Rectal smooth muscle tissue (tissue), 1 donor: ENCODE measurements around the gene TRAPPC8.
"Not testable (repeated sequence)": the region's sequence is repeated elsewhere in the genome, so short reads cannot be mapped to it uniquely, and the experiment has no call there.

Source experiments
- H3K27ac ChIP-seq: one replicate; pipeline ENCODE4 v1.7.0; 2013; ENCODE audit warnings: low read depth, low read length, inconsistent platforms
- H3K27me3 ChIP-seq: one replicate; pipeline ENCODE4 v1.7.0; 2013; ENCODE audit warnings: low read length; ENCODE audit not compliant: control insufficient read depth, insufficient read depth
- H3K36me3 ChIP-seq: one replicate; pipeline ENCODE4 v1.7.0; 2013; ENCODE audit warnings: low read length; ENCODE audit not compliant: control insufficient read depth, insufficient read depth
- H3K4me1 ChIP-seq: one replicate; pipeline ENCODE4 v1.7.0; 2013; ENCODE audit warnings: low read length; ENCODE audit not compliant: control insufficient read depth, insufficient read depth
- H3K4me3 ChIP-seq: one replicate; pipeline ENCODE4 v1.7.0; 2013; ENCODE audit warnings: low read length
- H3K9ac ChIP-seq: one replicate; pipeline ENCODE4 v1.7.0; 2013; ENCODE audit warnings: low read length

TRAPPC8 gene

DNA sequence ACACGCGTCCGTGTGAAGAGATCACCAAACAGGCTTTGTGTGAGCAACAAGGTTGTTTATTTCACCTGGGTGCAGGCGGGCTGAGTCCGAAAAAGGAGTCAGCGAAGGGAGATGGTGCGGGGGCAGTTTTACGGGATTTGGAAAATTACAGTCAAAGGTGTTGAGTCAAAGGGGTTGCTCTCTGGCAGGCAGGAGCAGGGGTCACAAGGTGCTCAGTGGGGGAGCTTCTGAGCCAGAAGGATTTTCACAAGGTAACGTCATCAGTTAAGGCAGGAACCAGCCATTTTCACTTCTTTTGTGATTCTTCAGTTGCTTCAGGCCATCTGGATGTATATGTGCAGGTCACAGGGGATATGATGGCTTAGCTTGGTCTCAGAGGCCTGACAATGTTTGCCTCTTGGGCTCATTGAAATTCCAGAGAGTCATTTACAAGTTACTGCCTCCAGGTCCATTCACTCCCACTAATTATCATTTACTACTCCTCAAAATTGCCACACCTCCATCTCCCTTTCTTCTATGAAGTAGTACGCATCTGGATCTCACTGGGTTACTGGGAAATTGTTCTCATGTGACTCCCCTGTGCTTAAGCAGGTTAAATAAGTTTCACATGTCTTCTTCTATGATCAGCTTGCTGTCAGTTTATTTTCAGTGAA lies 116.1 kb downstream of the TRAPPC8 start:
- not testable (repeated sequence) for H3K36me3 ChIP-seq, H3K27me3 ChIP-seq, H3K4me3 ChIP-seq, H3K9ac ChIP-seq, H3K27ac ChIP-seq, H3K4me1 ChIP-seq

DNA sequence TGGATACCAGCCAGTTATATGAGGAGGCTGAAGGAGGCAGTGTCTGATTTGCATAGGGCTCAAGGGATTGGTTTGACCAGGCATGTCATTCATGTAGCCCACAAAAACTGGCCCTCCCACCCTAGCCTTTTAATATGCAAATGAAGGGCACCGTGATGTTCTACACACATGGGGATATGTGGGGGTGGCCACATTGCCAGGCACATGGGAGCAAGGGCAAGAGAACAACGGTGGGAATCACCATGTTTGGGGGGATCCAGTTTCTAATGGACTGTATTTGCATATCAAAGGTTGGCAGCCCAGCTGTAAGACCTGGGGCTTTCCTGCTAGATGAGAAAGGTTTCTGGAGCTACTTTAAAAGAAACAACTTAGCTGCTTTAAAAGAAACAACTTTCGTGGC lies 117.2 kb downstream of the TRAPPC8 start:
- no peaks in the 10 kb centered on the region for H3K27me3 ChIP-seq
- peaks cover 5% of the 10 kb centered on the region for H3K36me3 ChIP-seq
- no peak overlapping the region for H3K9ac ChIP-seq
- no peak overlapping the region for H3K4me3 ChIP-seq
- H3K4me1 ChIP-seq = no peaks in the 10 kb centered on the region
- no peak overlapping the region for H3K27ac ChIP-seq

DNA sequence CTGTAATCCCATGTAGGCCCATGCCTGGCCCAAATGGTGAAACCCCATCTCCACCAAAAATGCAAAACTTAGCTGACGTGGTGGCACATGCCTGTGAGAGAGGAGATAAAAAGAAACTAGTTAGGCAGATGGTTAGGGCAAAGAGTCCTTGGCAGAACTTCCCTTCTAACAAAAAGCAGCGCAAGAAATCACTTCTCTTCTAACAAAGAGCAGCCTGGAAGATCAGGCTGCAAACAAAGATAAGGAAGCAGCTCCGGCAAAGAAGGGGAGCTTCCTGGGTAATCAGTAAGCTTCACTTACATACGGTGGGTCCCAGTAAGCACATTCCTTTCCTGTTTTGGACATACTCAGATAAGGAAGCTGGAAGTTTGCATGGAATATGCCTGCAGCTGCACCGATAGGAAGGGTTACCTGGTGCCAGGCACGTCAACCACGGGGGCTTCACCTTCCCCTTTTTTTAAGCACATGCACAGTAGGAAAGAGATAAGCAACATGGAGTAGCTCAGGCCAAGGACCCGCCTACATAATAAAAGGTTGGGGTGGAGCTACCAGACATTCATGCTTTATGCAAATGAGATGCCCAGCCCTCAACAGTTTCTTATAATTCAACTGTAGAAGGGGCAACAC lies 121.3 kb downstream of the TRAPPC8 start:
- H3K4me1 ChIP-seq = no peaks in the 10 kb centered on the region

DNA sequence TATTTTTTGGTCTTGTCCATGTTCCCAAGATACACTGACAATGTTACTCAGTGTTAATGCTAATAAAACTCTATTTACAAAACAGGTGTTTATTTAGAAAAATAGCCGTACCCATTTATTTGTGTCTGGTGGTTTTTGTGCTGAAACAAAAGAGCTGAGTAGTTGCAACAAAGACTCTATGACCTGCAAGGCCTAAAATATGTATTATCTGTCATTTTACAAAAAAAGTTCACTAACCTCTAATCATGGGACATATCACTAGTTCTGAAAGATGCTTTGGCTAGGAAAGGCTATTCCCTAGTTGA lies 123.1 kb downstream of the TRAPPC8 start:
- Histone ChIP-seq H3K9ac (no peak overlapping the region), H3K4me3 (no peak overlapping the region), H3K36me3 (no peaks in the 10 kb centered on the region), H3K27me3 (no peaks in the 10 kb centered on the region), H3K4me1 (no peaks in the 10 kb centered on the region), H3K27ac (no peak overlapping the region)

More for the DNA sequence above, 121.3 kb downstream of the TRAPPC8 start:
- Histone ChIP-seq H3K9ac (no peak overlapping the region), H3K27me3 (no peaks in the 10 kb centered on the region), H3K27ac (no peak overlapping the region), H3K4me3 (no peak overlapping the region), H3K36me3 (no peaks in the 10 kb centered on the region)

DNA sequence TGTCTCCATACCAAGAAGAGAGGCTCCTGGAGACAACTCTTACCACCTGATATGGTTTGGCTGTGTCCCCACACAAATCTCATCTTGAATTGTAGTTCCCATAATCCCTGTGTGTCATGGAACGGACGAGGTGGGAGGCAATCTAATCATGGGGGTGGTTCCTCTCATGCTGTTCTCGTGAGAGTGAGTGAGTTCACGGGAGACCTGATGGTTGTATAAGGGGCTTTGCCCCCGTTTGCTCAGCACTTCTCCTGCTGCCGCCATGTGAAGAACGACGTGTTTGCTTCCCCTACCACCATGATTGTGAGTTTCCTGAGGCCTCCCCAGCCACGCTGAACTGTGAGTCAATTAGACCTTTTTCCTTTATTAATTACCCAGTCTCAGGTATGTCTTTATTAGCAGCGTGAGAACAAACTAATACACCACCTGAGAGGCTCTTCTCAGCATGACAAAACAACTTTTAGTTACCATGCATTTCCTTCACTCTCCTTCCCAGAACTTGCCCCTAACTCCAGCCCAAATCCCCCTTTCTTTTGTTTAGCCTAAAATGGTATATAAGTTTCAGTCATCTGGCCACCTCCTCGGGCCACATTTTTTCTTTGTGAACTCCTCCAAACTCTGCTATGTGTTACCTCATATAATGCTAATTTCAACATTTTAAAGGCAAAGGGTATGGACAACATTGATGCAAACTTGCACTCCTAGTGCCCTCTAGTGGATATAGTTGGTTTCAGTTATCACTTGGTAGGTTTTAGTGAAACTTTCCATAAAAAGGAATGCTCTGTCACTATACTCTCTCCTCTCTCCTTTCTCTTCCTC lies 123.6 kb downstream of the TRAPPC8 start:
- no peaks in the 10 kb centered on the region for H3K4me1 ChIP-seq
- H3K4me3 ChIP-seq = no peak overlapping the region
- H3K36me3 ChIP-seq = no peaks in the 10 kb centered on the region
- no peaks in the 10 kb centered on the region for H3K27me3 ChIP-seq
- H3K27ac ChIP-seq = no peak overlapping the region
- H3K9ac ChIP-seq = no peak overlapping the region

DNA sequence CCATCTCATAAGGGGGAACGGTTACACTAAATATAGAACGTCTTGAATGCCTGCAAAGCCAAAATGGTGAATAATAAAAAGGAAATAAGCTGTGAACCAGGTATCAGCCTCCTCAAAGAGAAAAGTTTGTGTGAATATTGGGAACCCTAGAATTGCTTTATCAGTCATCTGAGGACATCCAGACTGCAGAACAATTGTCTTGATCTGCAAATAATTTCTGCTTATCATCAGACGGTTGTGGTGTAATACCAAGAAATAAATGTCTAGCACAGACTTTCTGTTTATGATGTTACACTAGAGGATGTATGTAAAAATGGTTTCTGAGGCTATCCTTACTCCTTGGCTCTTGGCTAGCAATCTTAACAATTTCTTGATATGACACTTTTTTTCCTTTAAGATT lies 128.8 kb downstream of the TRAPPC8 start:
- Histone ChIP-seq H3K9ac (no peak overlapping the region), H3K27ac (no peak overlapping the region), H3K4me3 (no peak overlapping the region), H3K27me3 (no peaks in the 10 kb centered on the region), H3K4me1 (no peaks in the 10 kb centered on the region), H3K36me3 (no peaks in the 10 kb centered on the region)

DNA sequence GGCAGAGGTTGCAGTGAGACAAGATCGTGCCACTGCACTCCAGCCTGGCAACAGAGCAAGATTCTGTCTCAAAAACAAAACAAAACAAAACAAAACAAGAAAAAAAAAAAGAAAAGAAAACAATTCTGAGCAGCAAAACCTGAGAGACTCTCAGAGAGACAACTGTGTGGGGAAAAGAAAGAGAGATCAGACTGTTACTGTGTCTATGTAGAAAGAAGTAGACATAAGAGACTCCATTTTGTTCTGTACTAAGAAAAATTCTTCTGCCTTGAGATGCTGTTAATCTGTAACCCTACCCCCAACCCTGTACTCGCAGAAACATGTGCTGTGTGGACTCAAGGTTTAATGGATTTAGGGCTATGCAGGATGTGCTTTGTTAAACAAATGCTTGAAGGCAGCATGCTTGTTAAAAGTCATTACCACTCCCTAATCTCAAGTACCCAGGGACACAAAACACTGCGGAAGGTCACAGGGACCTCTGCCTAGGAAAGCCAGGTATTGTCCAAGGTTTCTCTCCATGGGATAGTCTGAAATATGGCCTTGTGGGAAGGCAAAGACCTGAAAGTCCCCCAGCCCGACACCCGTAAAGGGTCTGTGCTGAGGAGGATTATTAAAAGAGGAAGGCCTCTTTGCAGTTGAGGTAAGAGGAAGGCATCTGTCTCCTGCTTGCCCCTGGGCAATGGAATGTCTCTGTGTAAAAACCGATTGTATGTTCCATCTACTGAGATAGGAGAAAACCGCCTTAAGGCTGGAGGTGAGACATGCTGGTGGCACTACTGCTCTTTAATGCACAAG lies 132.4 kb downstream of the TRAPPC8 start:
- not testable (repeated sequence) for H3K9ac ChIP-seq, H3K36me3 ChIP-seq, H3K4me3 ChIP-seq, H3K4me1 ChIP-seq, H3K27ac ChIP-seq, H3K27me3 ChIP-seq

DNA sequence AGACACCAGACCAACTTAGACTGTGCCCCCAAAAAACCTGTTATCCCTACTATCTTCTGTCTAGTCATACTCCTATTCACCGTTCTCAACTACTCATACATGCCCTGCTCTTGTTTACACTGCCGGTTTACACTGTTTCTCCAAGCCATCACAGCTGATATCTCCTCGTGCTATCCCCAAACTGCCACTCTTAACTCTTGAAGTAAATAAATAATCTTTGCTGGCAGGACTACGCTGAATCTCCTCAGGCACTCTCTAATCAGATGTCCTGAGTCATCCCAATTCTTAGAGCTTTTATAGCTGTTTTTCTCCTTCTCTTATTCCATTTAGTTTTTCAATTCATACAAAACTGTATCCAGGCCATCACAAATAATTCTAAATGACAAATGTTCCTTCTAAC lies 133.9 kb downstream of the TRAPPC8 start:
- H3K4me1 ChIP-seq, H3K36me3 ChIP-seq, H3K9ac ChIP-seq, H3K27ac ChIP-seq, H3K27me3 ChIP-seq, H3K4me3 ChIP-seq: not testable (repeated sequence)

DNA sequence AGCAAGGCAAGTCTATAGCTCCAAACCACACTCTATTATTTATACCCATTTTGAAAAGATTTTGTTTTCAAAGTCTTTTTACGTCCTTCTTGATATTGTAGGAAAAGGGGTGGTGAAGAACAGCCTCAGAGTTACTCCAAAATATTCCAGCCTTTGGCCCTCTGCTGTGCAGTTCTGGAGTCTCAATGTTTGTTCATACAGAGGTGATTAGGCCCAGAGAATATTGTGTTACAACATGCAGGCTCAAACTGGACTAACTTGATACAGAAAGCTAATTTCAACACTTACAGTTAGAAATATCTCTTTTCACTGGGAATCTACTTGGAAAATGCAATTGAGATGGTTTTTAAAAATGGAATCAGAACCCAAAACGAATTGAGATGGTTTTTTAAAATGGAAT lies 141.8 kb downstream of the TRAPPC8 start:
- H3K9ac ChIP-seq = no peak overlapping the region
- H3K36me3 ChIP-seq = no peaks in the 10 kb centered on the region
- H3K27me3 ChIP-seq = no peaks in the 10 kb centered on the region
- H3K4me3 ChIP-seq = no peak overlapping the region
- no peaks in the 10 kb centered on the region for H3K4me1 ChIP-seq
- no peak overlapping the region for H3K27ac ChIP-seq

DNA sequence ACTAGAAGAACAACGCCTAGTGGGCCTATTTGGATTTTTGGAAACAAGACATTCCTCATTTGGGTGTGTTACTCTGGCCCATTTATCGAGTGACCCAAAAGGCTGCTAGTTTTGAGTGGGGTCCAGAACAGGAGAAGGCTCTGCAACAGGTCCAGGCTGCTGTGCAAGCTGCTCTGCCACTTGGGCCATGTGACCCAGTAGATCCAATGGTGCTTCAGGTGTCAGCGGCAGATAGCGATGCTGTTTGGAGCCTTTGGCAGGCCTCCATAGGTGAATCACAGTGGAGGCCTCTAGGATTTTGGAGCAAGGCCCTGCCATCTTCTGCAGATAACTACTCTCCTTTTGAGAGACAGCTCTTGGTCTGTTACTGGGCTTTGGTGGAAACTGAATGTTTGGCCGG lies 143.7 kb downstream of the TRAPPC8 start:
- H3K36me3 ChIP-seq, H3K4me3 ChIP-seq, H3K27me3 ChIP-seq, H3K9ac ChIP-seq, H3K27ac ChIP-seq, H3K4me1 ChIP-seq: not testable (repeated sequence)

DNA sequence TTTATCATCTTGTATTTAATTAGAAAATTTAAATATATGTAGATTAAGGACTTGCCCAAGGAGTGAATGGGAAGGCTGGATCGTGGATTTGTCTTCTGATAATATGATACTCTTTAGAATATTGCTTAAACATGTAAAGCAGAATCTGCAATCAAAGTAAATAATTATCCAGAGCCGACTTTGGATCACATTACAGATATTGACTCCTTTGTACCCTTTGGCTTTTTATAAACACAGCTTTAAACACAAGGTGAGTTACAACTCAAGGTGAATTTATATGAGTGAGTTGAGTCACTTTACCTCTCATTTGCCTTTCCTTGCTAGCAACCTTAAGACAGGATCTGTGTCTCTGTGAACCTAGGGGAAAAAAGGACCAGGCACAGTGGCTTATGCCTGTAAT lies 144.5 kb downstream of the TRAPPC8 start:
- Histone ChIP-seq H3K36me3 (no peaks in the 10 kb centered on the region), H3K4me3 (no peak overlapping the region), H3K4me1 (no peaks in the 10 kb centered on the region)

DNA sequence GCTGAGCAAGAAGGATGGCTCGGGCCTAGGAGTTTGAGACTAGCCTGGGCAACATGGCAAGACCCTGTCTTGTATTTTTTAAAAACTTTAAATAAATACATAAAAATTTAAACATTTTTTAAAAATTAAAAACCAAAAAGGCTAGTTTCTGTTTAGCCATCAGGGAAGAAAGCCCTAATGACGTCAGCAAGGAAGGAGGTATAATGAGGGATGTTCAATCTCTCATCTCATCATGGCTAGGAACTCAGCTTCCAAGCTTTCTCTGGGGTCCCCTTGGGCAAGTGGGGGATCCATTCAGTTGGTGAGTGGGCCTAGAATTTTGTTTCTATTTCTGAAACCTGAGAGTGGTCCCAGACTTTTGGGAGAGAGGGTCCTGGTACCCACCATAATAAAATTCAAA lies 147.2 kb downstream of the TRAPPC8 start:
- no peak overlapping the region for H3K4me3 ChIP-seq
- no peaks in the 10 kb centered on the region for H3K27me3 ChIP-seq
- no peak overlapping the region for H3K27ac ChIP-seq
- no peaks in the 10 kb centered on the region for H3K36me3 ChIP-seq
- no peak overlapping the region for H3K9ac ChIP-seq
- H3K4me1 ChIP-seq = no peaks in the 10 kb centered on the region

More for the DNA sequence above, 144.5 kb downstream of the TRAPPC8 start:
- Histone ChIP-seq H3K27me3 (no peaks in the 10 kb centered on the region), H3K9ac (no peak overlapping the region), H3K27ac (no peak overlapping the region)
